HepG2 (cell line): Measurements from ENCODE around the gene TSPAN9. TPM values are rescaled to one million over a fixed set of nuclear protein-coding genes. Genes with fewer than 3 reads are reported as not detected.

Source experiments
- ATAC-seq: fragments of 200-7000 bp; cut with Tn5 transposase; 3 replicates; pipeline ENCODE4 v1.9.1; 2020; ENCODE audit warnings: mild to moderate bottlenecking, moderate library complexity
- BruUV-seq: library from RNA; stranded (reverse); fragments of 400-500 nt; replicated peaks from 2 replicates; lab custom pipeline; 2021; lab: Mats Ljungman, UMichigan
- CTCF ChIA-PET: fragments of 300-600 bp; formaldehyde crosslinking; extraction: SDS; loops from one replicate; lab custom pipeline; 2021; ENCODE audit warnings: low total read pairs, inconsistent platforms, low intra/inter-chr PET ratio; lab: Yijun Ruan, JAX
- POLR2A ChIA-PET: fragments of 350-600 bp; sonication (Branson Sonifier 250); formaldehyde crosslinking; loops from one replicate; lab custom pipeline; 2020; ENCODE audit warnings: antibody characterized with exemption, inconsistent platforms; lab: Yijun Ruan, JAX
- DNase-seq: peaks from one replicate; pipeline ENCODE4 v3.0.0-alpha.2; 2015; ENCODE audit warnings: low spot score
- FAIRE-seq: peaks from 3 replicates; lab custom pipeline; 2011; peaks lifted over from hg19 to GRCh38; lab: Jason Lieb, UNC
- H2AFZ ChIP-seq: one replicate; pipeline ENCODE4 v1.6.1; 2011; ENCODE audit warnings: low read length, inconsistent platforms
- H3K27ac ChIP-seq: fragments of 300-600 bp; 3 replicates; pipeline ENCODE4 v1.8.0; 2011; ENCODE audit warnings: mixed run types, mild to moderate bottlenecking, mixed read lengths, low read length, inconsistent platforms; ENCODE audit not compliant: insufficient read depth; ENCODE audit errors: extremely low read length
- H3K27me3 ChIP-seq, 2 experiments: fragments of 200-600 bp in 1 of 2; 2 replicates in 1 of 2; 3 replicates in 1 of 2; pipeline versions ENCODE4 v1.6.0 to v1.8.0; 2011; ENCODE audit warnings: low read length in 2 of 2, mild to moderate bottlenecking in 2 of 2, moderate library complexity in 2 of 2, inconsistent platforms in 1 of 2; ENCODE audit not compliant: insufficient read depth in 2 of 2, control insufficient read depth in 1 of 2
- H3K36me3 ChIP-seq, 2 experiments: fragments of 200-600 bp in 1 of 2; replicated peaks in 1 of 2; 2 replicates in 1 of 2; 3 replicates in 1 of 2; pipeline versions ENCODE4 v1.5.1 to v1.8.0; 2011; ENCODE audit warnings: low read length in 2 of 2, inconsistent platforms in 1 of 2; ENCODE audit not compliant: insufficient read depth in 2 of 2, control insufficient read depth in 1 of 2
- H3K4me1 ChIP-seq: 2 replicates; pipeline ENCODE4 v1.5.1; 2012; ENCODE audit warnings: low read length, inconsistent platforms; ENCODE audit not compliant: insufficient read depth
- H3K4me2 ChIP-seq: 2 replicates; pipeline ENCODE4 v1.6.0; 2011; ENCODE audit warnings: low read depth, low read length, inconsistent platforms
- H3K4me3 ChIP-seq, 3 experiments: fragments of 200-600 bp in 1 of 3; sonication (generic), shearing (Covaris generic) in 1 of 3; replicated peaks in 1 of 3; 2 replicates each; pipeline ENCODE4 v1.5.1; 2011 to 2016; ENCODE audit warnings: low read length in 3 of 3, inconsistent platforms in 2 of 3, low read depth in 2 of 3, mild to moderate bottlenecking in 2 of 3, control low read depth in 1 of 3, mixed read lengths in 1 of 3; ENCODE audit not compliant: insufficient read depth in 1 of 3
- H3K79me2 ChIP-seq: one replicate; pipeline ENCODE4 v1.6.1; 2011; ENCODE audit warnings: low read length, inconsistent platforms; ENCODE audit not compliant: insufficient read depth
- H3K9ac ChIP-seq: 2 replicates; pipeline ENCODE4 v1.6.0; 2011; ENCODE audit warnings: mild to moderate bottlenecking, low read depth, low read length, inconsistent platforms; ENCODE audit not compliant: insufficient read depth
- H3K9me3 ChIP-seq: 2 replicates; pipeline ENCODE4 v1.5.1; 2012; ENCODE audit warnings: mild to moderate bottlenecking, low read length
- H4K20me1 ChIP-seq: 2 replicates; pipeline ENCODE4 v1.6.0; 2011; ENCODE audit warnings: inconsistent platforms, mild to moderate bottlenecking, low read length, moderate library complexity; ENCODE audit not compliant: insufficient read depth
- GATA4 ChIP-seq: sonication (generic); IDR thresholded peaks from 2 replicates; pipeline ENCODE4 v1.6.1; 2016; ENCODE audit warnings: antibody characterized with exemption, low read depth, borderline replicate concordance
- HNRNPUL1 ChIP-seq: fragments of 200-400 bp; formaldehyde crosslinking; IDR thresholded peaks from 2 replicates; pipeline ENCODE4 v1.6.1; 2017; ENCODE audit warnings: low read depth, mild to moderate bottlenecking, low read length, moderate library complexity
- ZNF788 ChIP-seq: sonication (generic); formaldehyde crosslinking; IDR thresholded peaks from 2 replicates; pipeline ENCODE4 v1.5.0; 2020; ENCODE audit warnings: mild to moderate bottlenecking, missing genetic modification reagents, borderline replicate concordance
- WGBS: methylation state at CpG from one replicate; pipeline ENCODE4 v1.1.6; 2017; ENCODE audit warnings: low lambda C conversion rate; 5-methylcytosine and 5-hydroxymethylcytosine counted together
- in situ Hi-C: cut with HindIII; loops from 2 replicates; pipeline ENCODE4 v1.10.0; 2017; ENCODE audit warnings: low pct_unique_long_range_greater_than_20kb; ENCODE audit not compliant: extremely low pct_ligation_motif_present
- intact Hi-C: fragments of 100-400 bp; cut with micrococcal nuclease; formaldehyde crosslinking; loops from one replicate; pipeline ENCODE4 v1.10.0; 2022; ENCODE audit not compliant: unreplicated experiment
- polyA plus RNA-seq, 8 experiments: library from polyadenylated mRNA; depleted of rRNA in 3 of 8; stranded (reverse) in 7 of 8; unstranded in 1 of 8; fragments of >200 nt; fragmentation: Illumina TruSeq in 4 of 8; extraction: Trizol in 4 of 8; gene quantifications; 2 replicates each; pipeline versions ENCODE4 v1.2.1 to v1.2.3, GENCODE V29; 2011 to 2016; ENCODE audit warnings: low read depth in 4 of 8, missing spikeins in 1 of 8, mixed read lengths in 1 of 8; ENCODE audit not compliant: insufficient read depth in 1 of 8
- total RNA-seq, 5 experiments: library from RNA; depleted of rRNA; stranded (reverse); fragments of >200 nt; fragmentation: Illumina TruSeq; extraction: Trizol; gene quantifications; 2 replicates each; pipeline ENCODE4 v1.2.3, GENCODE V29; 2016; ENCODE audit warnings: low read depth in 1 of 5
- TF ChIP-seq, protein P1 (sequence below): sonication (generic); formaldehyde crosslinking; IDR thresholded peaks from 2 replicates; pipeline ENCODE4 v1.5.1; 2020; ENCODE audit warnings: mild to moderate bottlenecking, missing genetic modification reagents, moderate library complexity

The TSPAN9 gene
- total and polyA plus RNA-seq, 2 of the 13 experiments (the other 11 are each of a cell fraction or from before 2014, with no cell fraction given) = 18.1 to 42.3 TPM

DNA sequence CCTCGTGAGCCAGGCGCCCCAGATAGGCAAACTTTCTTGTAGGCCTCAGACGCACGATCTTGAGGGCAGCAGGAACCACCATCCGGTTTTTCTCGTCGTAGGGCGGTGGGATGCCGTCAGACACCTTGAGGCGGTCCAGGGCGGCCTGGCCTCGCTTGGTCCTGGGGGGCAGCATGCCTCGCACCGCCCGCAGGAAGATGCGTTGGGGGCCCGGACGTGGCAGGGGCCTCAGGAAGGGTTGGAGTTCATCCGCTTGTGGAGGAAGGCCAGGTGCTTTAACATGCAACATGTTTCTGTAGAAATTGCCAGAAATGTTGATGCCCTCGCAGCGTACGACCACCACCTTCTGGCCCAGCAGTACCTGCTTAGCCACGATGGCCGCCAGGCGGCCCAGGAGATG lies 5.5 kb upstream of the TSPAN9 start:
- in situ Hi-C loops (loop anchor here (10.0 kb wide), 1 partner anchor 203 kb away; no protein-coding TSS in a partner anchor), intact Hi-C loops (loop anchor here (2.0 kb wide), 3 partner anchors 33 to 131 kb away; no protein-coding TSS in a partner anchor)
- BruUV-seq = no TSS peak
- H3K9ac ChIP-seq = no peak overlapping the region
- H3K4me1 ChIP-seq = peaks cover 48% of the 10 kb centered on the region
- no peaks in the 10 kb centered on the region for H3K79me2 ChIP-seq
- ChIA-PET CTCF (no interaction called here), POLR2A (no interaction called here)
- no peaks in the 10 kb centered on the region for H3K9me3 ChIP-seq
- 0 out of 2 replicates have a peak overlapping the region, but pooled peaks have one; percentile 69 for H3K4me2 ChIP-seq
- no peak overlapping the region for H2AFZ ChIP-seq
- H3K27ac ChIP-seq = no peak overlapping the region
- H4K20me1 ChIP-seq = no peaks in the 10 kb centered on the region
- TF ChIP-seq GATA4 (no peak), ZNF788 (no peak), HNRNPUL1 (no peak)
- TF ChIP-seq, protein P1, sequence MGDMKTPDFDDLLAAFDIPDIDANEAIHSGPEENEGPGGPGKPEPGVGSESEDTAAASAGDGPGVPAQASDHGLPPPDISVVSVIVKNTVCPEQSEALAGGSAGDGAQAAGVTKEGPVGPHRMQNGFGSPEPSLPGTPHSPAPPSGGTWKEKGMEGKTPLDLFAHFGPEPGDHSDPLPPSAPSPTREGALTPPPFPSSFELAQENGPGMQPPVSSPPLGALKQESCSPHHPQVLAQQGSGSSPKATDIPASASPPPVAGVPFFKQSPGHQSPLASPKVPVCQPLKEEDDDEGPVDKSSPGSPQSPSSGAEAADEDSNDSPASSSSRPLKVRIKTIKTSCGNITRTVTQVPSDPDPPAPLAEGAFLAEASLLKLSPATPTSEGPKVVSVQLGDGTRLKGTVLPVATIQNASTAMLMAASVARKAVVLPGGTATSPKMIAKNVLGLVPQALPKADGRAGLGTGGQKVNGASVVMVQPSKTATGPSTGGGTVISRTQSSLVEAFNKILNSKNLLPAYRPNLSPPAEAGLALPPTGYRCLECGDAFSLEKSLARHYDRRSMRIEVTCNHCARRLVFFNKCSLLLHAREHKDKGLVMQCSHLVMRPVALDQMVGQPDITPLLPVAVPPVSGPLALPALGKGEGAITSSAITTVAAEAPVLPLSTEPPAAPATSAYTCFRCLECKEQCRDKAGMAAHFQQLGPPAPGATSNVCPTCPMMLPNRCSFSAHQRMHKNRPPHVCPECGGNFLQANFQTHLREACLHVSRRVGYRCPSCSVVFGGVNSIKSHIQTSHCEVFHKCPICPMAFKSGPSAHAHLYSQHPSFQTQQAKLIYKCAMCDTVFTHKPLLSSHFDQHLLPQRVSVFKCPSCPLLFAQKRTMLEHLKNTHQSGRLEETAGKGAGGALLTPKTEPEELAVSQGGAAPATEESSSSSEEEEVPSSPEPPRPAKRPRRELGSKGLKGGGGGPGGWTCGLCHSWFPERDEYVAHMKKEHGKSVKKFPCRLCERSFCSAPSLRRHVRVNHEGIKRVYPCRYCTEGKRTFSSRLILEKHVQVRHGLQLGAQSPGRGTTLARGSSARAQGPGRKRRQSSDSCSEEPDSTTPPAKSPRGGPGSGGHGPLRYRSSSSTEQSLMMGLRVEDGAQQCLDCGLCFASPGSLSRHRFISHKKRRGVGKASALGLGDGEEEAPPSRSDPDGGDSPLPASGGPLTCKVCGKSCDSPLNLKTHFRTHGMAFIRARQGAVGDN (CRISPR knock-in tag) = peak; percentile 20; the same call in 1 of the 2 replicates
- FAIRE-seq (no peak), ATAC-seq (no peak), DNase-seq (no peak)
- no peaks in the 10 kb centered on the region for H3K36me3 ChIP-seq
- no peak overlapping the region for H3K4me3 ChIP-seq
- whole genome bisulfite sequencing = 83% methylated on average over 24 of the region's 25 CpGs
- H3K27me3 ChIP-seq = peaks cover 0 to 16% of the 10 kb centered on the region in 2 experiments; a peak in 2 of 5 replicates
